ENCODE measurements around the gene TEKT4.
"Not testable (repeated sequence)": the region's sequence is repeated elsewhere in the genome, so short reads cannot be mapped to it uniquely, and the experiment has no call there.

The TEKT4 gene

GRCh38 chr2:94876523-94876863, 5.3 kb downstream of the TEKT4 start:
- no peak for DNase-seq

GRCh38 chr2:94877129-94877528, 5.9 kb downstream of the TEKT4 start:
- no peak for DNase-seq

- DNase-seq = not testable (repeated sequence)
Observed at GRCh38 chr2:94878575-94878974, 7.3 kb downstream of the TEKT4 start.

- DNase-seq = no peak
Observed at GRCh38 chr2:94879314-94879981, 8.2 kb downstream of the TEKT4 start.

GRCh38 chr2:94879982-94880377, 8.8 kb downstream of the TEKT4 start:
- DNase-seq = no peak

GRCh38 chr2:94880507-94880906, 9.3 kb downstream of the TEKT4 start:
- DNase-seq = no peak

GRCh38 chr2:94881070-94881469, 9.8 kb downstream of the TEKT4 start:
- DNase-seq = no peak

- DNase-seq = no peak
Observed at GRCh38 chr2:94890234-94890633, 19.0 kb downstream of the TEKT4 start.

GRCh38 chr2:94895273-94895672, 24.0 kb downstream of the TEKT4 start:
- DNase-seq = not testable (repeated sequence)

- not testable (repeated sequence) for DNase-seq
Observed at GRCh38 chr2:94906976-94907375, 35.7 kb downstream of the TEKT4 start.

- DNase-seq = no peak
Observed at GRCh38 chr2:94923196-94923595, 52.0 kb downstream of the TEKT4 start.

- DNase-seq = not testable (repeated sequence)
Observed at GRCh38 chr2:94924999-94925398, 53.8 kb downstream of the TEKT4 start.

Data from NK-92 treated with Interleukin-12 subunit alpha and Interleukin-12 subunit beta, amount 100 ng/mL, for 24 hours (cell line).